ENCODE data around the gene HSD17B8.

The HSD17B8 gene

DNA sequence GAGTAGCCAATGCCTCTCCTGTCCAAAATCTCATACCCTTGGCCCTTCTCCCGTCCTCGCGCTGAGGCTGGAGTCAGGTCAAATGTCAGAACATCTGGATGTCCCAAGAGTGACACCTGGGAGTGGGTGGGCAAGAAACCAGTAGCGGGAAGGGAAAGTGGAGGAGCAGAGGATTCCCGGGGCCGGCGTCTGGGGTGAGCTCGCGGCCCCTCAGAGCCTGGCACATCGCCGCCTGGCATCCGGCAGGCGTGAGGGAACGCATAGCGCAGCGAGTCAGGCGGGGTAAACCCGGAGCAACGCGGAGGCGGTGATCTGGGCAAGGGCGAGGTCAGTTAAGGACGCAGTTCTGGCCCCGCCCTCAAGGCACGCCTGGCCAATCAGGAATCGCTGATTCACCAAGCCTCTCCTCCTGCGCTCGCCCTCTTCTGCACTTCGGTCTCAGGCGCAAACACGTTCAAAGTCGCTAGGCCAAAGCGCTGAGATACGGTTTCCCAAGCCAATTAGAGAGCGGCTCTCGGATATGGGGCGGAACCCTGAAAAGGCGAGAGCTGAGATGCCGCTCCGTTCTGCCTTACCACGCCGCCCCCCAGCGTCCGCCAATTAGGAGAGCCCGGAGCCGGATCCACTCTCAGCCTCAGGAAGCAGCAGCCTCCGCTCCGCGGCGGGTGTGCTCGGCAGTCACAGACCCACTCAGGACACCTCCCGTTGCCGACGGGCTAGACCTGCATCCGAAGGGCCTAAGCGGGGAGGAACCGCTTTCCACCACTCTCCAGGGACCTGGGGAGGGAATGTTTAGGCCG, 44.7 kb downstream of the HSD17B8 start:
- peak; percentile 91 to 93 for DNase-seq

DNA sequence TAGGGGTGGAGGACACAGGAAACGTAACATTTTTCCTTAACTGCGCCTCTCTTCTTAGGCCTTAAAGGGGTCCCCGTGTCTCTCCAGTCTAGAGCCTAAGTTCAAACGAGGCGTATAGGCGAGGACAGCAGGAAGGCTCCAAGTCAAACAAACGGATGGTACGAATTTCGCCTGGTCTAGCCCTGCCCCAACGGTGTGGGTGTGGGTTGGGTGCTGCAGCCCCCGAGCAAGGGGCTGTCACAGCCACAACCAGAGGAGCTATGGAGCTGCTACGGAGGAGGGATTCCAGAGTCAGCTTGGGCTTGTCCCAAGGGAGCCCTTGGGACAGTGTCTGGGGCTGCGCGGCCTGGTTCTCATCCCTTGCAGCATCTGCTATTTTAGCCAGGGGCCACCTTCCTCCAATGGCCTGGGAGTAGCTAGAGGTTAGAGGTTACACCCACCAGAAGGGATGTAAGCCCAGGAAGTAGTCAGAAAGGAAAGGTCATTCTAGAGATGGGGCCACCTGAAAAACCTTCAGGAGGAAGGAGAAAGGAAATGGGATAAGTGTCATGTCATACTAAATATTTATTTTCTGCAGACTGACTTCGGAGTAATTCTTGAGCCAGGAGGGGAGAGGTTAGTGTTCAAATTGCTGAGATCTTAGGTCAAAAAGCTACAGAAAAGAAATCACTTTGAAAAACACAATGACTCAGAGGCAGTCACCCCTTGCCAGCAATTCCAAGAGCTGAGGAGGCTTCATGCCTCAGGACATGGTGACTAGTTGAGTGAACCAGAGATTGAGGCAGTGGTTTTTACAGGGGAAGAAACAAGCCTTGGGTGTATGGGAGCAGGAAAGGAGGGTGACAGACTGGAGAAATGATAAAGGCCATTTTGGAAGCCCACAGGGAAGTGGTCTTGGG, 45.5 kb downstream of the HSD17B8 start:
- no peak for DNase-seq

DNA sequence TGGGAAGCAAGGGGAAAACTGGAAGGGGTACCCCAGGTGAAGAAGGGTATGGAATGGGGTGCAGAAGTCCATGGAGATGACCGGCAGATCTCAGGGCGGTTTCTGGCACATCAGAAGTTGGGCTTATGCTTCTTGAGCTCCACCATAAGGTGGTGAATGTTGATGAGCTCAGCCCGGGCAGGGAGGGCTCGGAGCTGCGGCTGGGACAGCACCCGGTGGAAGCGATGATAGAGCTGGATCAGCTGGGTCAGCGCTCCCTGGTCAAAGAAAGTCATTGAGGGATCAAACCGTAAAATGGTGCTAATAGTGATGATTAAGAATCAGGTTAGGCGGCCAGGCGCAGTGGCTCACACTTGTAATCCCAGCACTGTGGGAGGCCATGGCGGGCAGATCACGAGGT, 46.3 kb downstream of the HSD17B8 start:
- no peak for DNase-seq

DNA sequence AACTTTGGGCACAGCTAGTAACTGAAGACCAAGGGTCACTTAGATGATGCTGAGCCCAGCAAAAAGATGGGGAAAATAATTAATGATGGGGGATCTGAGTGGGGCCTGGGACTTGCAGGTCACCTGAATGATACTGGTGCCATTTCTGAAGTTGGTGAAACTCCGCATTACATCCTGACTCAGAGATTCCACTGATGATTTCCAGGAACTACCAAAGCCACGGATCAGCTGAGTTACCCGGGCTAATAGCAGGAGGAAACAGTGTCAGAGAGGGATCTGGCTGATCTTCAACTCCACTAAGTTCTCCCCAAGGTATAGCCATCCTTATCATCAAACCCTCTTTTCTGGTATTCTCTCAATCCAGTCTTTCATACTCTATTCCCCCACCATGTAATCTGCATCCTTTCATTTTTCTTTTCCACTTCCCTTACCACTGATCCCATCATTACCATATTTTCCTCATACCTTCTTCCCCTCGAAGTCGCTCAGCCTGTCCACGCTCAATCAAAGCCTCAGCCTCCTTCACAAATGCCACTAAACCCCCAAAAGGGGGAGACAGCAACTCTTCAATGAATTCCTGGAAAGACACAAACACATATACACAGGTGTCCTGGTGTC, 47.0 kb downstream of the HSD17B8 start:
- DNase-seq, result no peak

DNA sequence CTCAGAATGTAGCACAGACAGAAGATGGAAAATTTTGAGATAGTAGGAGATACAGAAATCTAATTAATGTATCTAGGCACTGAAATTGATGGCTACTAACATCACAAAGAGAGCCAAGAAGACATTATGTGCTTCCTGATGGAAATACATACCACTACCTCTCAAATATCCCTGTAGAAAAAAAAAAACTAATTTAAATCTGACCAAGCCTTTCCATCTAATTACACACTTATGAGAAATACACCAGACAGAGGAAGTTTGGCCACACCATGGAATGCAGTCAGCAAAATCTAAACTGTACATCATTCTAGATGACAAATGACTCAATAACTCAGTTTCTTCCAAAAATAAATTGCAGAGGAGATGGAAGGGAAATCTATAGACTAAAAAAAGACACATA, 48.3 kb downstream of the HSD17B8 start:
- no peak for DNase-seq

DNA sequence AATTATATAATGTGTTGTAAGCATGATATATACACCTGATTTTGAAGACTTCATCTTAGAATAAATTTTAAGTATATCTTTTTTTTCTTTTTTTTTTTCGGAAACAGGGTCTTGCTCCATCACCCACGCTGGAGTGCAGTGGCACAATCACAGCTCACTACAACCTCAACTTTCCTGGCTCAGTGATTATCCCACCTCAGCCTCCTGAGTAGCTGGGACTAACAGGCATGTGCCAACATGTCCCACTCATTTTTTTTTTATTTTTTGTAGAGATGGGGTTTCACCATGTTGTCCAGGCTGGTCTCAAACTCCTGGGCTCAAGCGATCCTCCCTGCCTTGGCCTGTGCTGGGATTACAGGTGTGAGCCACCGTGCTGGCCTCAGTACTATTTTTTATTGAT, 50.1 kb downstream of the HSD17B8 start:
- DNase-seq, result no peak

Measured in activated CD4-positive, alpha-beta T cell treated with anti-CD3 and anti-CD28 coated beads, Interleukin-2, amount 50 U/mL, for 4 hours (primary cell).